OCI-LY3 (cell line): Measurements from ENCODE around the gene ETV7.

Experiments
- H2AFZ ChIP-seq: fragments of 200-600, 300-600 bp; shearing (Covaris generic); 2 replicates; pipeline ENCODE4 v1.6.0; 2014; ENCODE audit warnings: antibody characterized with exemption, low read depth, low read length
- H3K27ac ChIP-seq: fragments of 200-600, 300-600 bp; sonication (generic); 2 replicates; pipeline ENCODE4 v1.5.1; 2014; ENCODE audit warnings: mild to moderate bottlenecking, low read length, moderate library complexity, mixed read lengths
- H3K27me3 ChIP-seq: fragments of 200-600, 300-600 bp; sonication (generic); 2 replicates; pipeline ENCODE4 v1.6.1; 2014; ENCODE audit warnings: low read depth, low read length, mixed read lengths
- H3K36me3 ChIP-seq: fragments of 200-600, 300-600 bp; sonication (generic); replicated peaks from 2 replicates; pipeline ENCODE3; 2014; ENCODE audit warnings: low read depth, low read length, mixed read lengths
- H3K4me1 ChIP-seq: fragments of 300-600, 200-600 bp; sonication (generic); 2 replicates; pipeline ENCODE4 v1.6.1; 2014; ENCODE audit warnings: low read length, mixed read lengths
- H3K4me2 ChIP-seq: fragments of 200-600, 300-600 bp; sonication (generic); 2 replicates; pipeline ENCODE4 v1.6.1; 2014; ENCODE audit warnings: low read length, mixed read lengths
- H3K4me3 ChIP-seq: fragments of 300-600, 200-600 bp; sonication (generic); 2 replicates; pipeline ENCODE4 v1.5.1; 2014; ENCODE audit warnings: antibody characterized with exemption, mild to moderate bottlenecking, low read length, moderate library complexity
- H3K79me2 ChIP-seq: fragments of 300-600, 200-600 bp; shearing (Covaris generic); 2 replicates; pipeline ENCODE4 v1.6.1; 2014; ENCODE audit warnings: mild to moderate bottlenecking, low read length, mixed read lengths
- H3K9ac ChIP-seq: fragments of 300-600, 200-600 bp; shearing (Covaris generic); 2 replicates; pipeline ENCODE4 v1.6.0; 2014; ENCODE audit warnings: mild to moderate bottlenecking, low read length, moderate library complexity
- H3K9me3 ChIP-seq: fragments of 200-600, 300-600 bp; shearing (Covaris generic); 2 replicates; pipeline ENCODE4 v1.6.1; 2014; ENCODE audit warnings: low read length, mixed read lengths; ENCODE audit not compliant: insufficient read depth
- H4K20me1 ChIP-seq: fragments of 200-600, 300-600 bp; sonication (generic); 2 replicates; pipeline ENCODE4 v1.6.1; 2016; ENCODE audit warnings: low read length, mixed read lengths; ENCODE audit not compliant: insufficient read depth
- EZH2phosphoT487 ChIP-seq: fragments of 200-600 bp; shearing (Covaris generic); IDR thresholded peaks from 2 replicates; pipeline ENCODE4 v1.6.1; 2018; ENCODE audit warnings: antibody characterized with exemption, mixed run types, low read depth
- TF ChIP-seq, protein P1 (sequence below): fragments of 200-600, 300-600 bp; sonication (generic); IDR thresholded peaks from 2 replicates; pipeline ENCODE4 v1.5.1; 2014; ENCODE audit warnings: antibody characterized with exemption, low read length, low read depth

ETV7 gene

DNA sequence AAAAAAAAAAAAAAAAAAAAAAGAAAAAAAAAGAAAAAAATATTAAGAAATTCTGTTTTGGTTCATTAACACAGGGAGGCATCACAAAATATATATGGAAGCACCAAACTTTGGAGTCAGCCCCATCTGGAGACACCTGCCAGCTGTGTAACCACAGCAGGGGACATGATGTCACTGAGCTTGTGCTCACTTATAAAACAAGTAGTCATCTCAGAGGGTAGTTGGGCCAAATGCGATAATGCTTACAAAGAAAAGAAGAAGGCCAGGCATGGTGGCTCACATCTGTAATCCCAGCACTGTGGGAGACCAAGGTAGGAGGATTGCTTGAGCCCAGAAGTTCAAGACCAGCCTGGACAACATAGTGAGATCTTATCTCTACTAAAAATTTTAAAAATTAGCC lies 49.7 kb downstream of the ETV7 start:
- peaks cover 52% of the 10 kb centered on the region for H3K4me1 ChIP-seq

DNA sequence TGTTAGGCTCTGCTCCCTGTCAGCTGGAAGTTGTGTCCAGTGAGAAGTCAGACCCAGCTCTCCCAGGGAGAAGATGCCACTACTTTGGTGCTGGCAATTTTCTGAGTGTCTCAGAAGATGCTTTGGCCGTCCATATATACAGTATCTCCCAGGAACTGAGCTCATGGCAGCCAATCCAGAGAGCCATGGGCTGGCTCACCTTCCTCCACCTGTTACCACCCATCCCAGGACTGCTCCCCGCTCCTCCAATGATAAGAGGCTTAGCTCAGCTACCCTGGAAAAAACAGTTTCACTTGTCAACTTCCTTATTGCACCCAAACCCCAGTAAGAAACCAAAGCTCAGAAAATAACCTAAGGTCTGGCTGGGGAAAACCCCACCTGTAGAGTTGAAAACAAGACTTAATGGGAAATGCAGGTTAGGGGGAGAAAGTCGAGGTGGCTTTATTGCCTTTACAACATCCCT lies 50.7 kb downstream of the ETV7 start, which contains the start of gene BNIP5:
TSS of gene BNIP5 (minus strand) at position 110 of the 463 bp plus-strand sequence. CDS start 6,198 bp downstream, outside the sequence.
- Histone ChIP-seq H3K27me3 (peaks cover 45% of the 10 kb centered on the region), H3K4me2 (peak within 1 kb of the TSS; percentile 64), H4K20me1 (no peaks in the 10 kb centered on the region), H3K4me3 (peak within 1 kb of the TSS; percentile 11; the same call in 1 of the 2 replicates), H2AFZ (peak within 1 kb of the TSS; percentile 16; the same call in 1 of the 2 replicates), H3K9ac (no peak within 1 kb of the TSS; the same call in 1 of the 2 replicates), H3K79me2 (no peaks in the 10 kb centered on the region), H3K36me3 (no peaks in the 10 kb centered on the region), H3K4me1 (peaks cover 52% of the 10 kb centered on the region), H3K27ac (no peak within 1 kb of the TSS), H3K9me3 (no peaks in the 10 kb centered on the region)
- TF ChIP-seq, protein P1, sequence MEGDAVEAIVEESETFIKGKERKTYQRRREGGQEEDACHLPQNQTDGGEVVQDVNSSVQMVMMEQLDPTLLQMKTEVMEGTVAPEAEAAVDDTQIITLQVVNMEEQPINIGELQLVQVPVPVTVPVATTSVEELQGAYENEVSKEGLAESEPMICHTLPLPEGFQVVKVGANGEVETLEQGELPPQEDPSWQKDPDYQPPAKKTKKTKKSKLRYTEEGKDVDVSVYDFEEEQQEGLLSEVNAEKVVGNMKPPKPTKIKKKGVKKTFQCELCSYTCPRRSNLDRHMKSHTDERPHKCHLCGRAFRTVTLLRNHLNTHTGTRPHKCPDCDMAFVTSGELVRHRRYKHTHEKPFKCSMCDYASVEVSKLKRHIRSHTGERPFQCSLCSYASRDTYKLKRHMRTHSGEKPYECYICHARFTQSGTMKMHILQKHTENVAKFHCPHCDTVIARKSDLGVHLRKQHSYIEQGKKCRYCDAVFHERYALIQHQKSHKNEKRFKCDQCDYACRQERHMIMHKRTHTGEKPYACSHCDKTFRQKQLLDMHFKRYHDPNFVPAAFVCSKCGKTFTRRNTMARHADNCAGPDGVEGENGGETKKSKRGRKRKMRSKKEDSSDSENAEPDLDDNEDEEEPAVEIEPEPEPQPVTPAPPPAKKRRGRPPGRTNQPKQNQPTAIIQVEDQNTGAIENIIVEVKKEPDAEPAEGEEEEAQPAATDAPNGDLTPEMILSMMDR: no peak
- no peak for TF ChIP-seq EZH2phosphoT487

More for the DNA sequence above, 49.7 kb downstream of the ETV7 start:
- Histone ChIP-seq H3K4me3 (no peak overlapping the region), H3K27me3 (peaks cover 44% of the 10 kb centered on the region), H2AFZ (no peak overlapping the region), H3K36me3 (no peaks in the 10 kb centered on the region), H3K9me3 (no peaks in the 10 kb centered on the region), H3K4me2 (no peak overlapping the region), H4K20me1 (no peaks in the 10 kb centered on the region), H3K9ac (no peak overlapping the region), H3K79me2 (no peaks in the 10 kb centered on the region), H3K27ac (no peak overlapping the region)
- TF ChIP-seq, protein P1: no peak
- no peak for TF ChIP-seq EZH2phosphoT487

DNA sequence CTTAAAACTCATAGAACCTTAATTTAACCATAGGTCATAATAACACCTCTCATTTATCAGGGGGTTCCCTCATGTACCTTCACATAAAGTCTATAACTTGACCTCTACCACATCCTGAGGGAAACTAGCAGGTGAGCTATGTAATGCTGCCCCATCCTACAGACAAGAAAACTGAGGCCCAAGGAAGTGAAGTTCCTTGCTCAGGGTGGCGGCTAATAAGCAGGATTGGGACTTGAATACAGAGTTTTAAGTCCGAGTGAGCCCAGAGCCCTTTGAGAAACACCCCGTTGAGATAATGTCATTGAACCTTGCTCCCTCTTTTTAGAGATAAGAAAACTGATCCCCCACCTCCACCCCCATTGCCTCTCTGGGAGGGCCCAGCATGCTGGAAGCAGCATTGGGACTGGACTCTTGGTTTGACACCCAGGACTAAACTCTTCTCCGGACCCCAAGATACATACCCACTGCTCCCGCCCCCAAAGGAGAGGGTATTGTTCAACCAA lies 51.2 kb downstream of the ETV7 start:
- H3K9me3 ChIP-seq: no peaks in the 10 kb centered on the region
- H3K9ac ChIP-seq: no peak overlapping the region
- H3K4me2 ChIP-seq: peak overlapping the region; percentile 64
- no peak overlapping the region for H3K27ac ChIP-seq
- no peak overlapping the region for H2AFZ ChIP-seq
- H3K27me3 ChIP-seq: peaks cover 42% of the 10 kb centered on the region
- peaks cover 46% of the 10 kb centered on the region for H3K4me1 ChIP-seq
- TF ChIP-seq, protein P1: no peak
- TF ChIP-seq EZH2phosphoT487: no peak
- no peaks in the 10 kb centered on the region for H3K79me2 ChIP-seq
- no peaks in the 10 kb centered on the region for H4K20me1 ChIP-seq
- no peaks in the 10 kb centered on the region for H3K36me3 ChIP-seq
- no peak overlapping the region for H3K4me3 ChIP-seq

DNA sequence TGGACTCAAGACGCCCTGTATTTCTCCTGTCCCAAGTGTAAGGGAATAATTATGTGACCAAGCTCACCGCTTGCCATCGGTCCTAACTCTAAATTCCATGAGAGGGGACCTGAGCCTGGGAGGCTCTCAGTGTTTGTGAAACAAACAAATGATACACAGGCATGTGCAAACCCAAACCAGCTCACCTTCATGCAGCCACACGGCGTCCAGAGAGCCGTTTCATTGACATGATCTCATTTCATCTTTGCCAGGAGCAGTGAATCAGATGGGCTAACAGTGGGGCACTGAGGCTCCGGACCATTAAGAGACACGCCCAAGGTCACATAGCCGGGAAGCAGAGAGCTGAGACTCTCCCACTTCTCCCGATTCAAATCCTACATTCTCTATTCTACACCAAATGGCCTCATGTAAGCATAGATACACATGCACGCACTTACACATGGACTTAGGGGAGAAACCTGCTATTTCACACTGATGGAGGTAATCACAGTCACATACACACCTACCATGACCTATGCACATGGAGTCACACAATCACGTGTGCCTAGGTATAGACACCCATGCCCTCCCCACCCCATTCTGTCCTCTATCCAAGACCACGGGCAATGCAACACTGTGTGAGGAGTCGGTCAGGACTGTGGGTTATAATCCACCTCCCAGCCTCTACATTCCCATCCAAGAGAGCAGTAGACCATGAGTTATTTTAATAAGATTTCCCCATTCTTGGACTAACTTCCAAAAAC lies 51.8 kb downstream of the ETV7 start:
- Histone ChIP-seq H3K27me3 (peaks cover 42% of the 10 kb centered on the region), H3K4me1 (peaks cover 41% of the 10 kb centered on the region), H3K9ac (no peak overlapping the region), H3K36me3 (no peaks in the 10 kb centered on the region), H3K27ac (no peak overlapping the region), H3K9me3 (no peaks in the 10 kb centered on the region), H3K4me3 (no peak overlapping the region), H3K4me2 (no peak overlapping the region), H3K79me2 (no peaks in the 10 kb centered on the region), H4K20me1 (no peaks in the 10 kb centered on the region), H2AFZ (no peak overlapping the region)
- no peak for TF ChIP-seq EZH2phosphoT487
- TF ChIP-seq, protein P1: no peak
